NT2/D1 (cell line): ENCODE results near the gene ARHGAP10.

ENCODE experiments used
- DNase-seq: peaks from one replicate; pipeline ENCODE4 v3.0.0-alpha.2; 2011; ENCODE audit warnings: low read depth, low spot score
- H3K27me3 ChIP-seq: 2 replicates; pipeline ENCODE4 v1.6.0; 2011; ENCODE audit warnings: mild to moderate bottlenecking; ENCODE audit not compliant: insufficient read length, insufficient read depth
- H3K36me3 ChIP-seq: 2 replicates; pipeline ENCODE4 v1.6.1; 2011; ENCODE audit warnings: mild to moderate bottlenecking, low read length, mixed read lengths; ENCODE audit not compliant: insufficient read depth, insufficient read length
- H3K4me1 ChIP-seq: 2 replicates; pipeline ENCODE4 v1.5.1; 2011; ENCODE audit not compliant: insufficient read depth, insufficient read length
- H3K4me3 ChIP-seq: 2 replicates; pipeline ENCODE4 v1.5.1; 2011; ENCODE audit warnings: low read depth; ENCODE audit not compliant: insufficient read length
- H3K9ac ChIP-seq: 2 replicates; pipeline ENCODE4 v1.6.0; 2011; ENCODE audit warnings: low read depth; ENCODE audit not compliant: insufficient read length
- H3K9me3 ChIP-seq: 2 replicates; pipeline ENCODE4 v1.5.1; 2011; ENCODE audit warnings: mild to moderate bottlenecking, low read length; ENCODE audit not compliant: insufficient read depth
- SUZ12 ChIP-seq: IDR thresholded peaks from 2 replicates; pipeline ENCODE4 v1.6.1; 2011; ENCODE audit not compliant: insufficient read length, insufficient read depth; ENCODE audit errors: extremely low read depth
- YY1 ChIP-seq: IDR thresholded peaks from 2 replicates; pipeline ENCODE4 v1.6.1; 2011; ENCODE audit not compliant: insufficient read length, insufficient read depth
- ZNF274 ChIP-seq: IDR thresholded peaks from 2 replicates; pipeline ENCODE4 v1.6.1; 2011; ENCODE audit warnings: mild to moderate bottlenecking, low read depth, low read length

ARHGAP10 gene

GRCh38 chr4:147772056-147772455 lies 40.2 kb downstream of the ARHGAP10 start:
- no peak overlapping the region for H3K4me3 ChIP-seq
- no peaks in the 10 kb centered on the region for H3K4me1 ChIP-seq
- no peak overlapping the region for H3K9ac ChIP-seq
- H3K36me3 ChIP-seq, result no peaks in the 10 kb centered on the region
- H3K27me3 ChIP-seq, result no peaks in the 10 kb centered on the region
- no peaks in the 10 kb centered on the region for H3K9me3 ChIP-seq
- no peak for DNase-seq
- TF ChIP-seq YY1, result no peak
- TF ChIP-seq SUZ12, result no peak
- no peak for TF ChIP-seq ZNF274

- Histone ChIP-seq H3K9ac (no peak overlapping the region), H3K4me3 (no peak overlapping the region), H3K4me1 (no peaks in the 10 kb centered on the region), H3K36me3 (no peaks in the 10 kb centered on the region), H3K27me3 (no peaks in the 10 kb centered on the region), H3K9me3 (no peaks in the 10 kb centered on the region)
- TF ChIP-seq YY1 (no peak), SUZ12 (no peak), ZNF274 (no peak)
- no peak for DNase-seq
Observed at GRCh38 chr4:147772459-147772969, 40.6 kb downstream of the ARHGAP10 start.

- Histone ChIP-seq H3K27me3 (no peaks in the 10 kb centered on the region), H3K9ac (no peak overlapping the region), H3K4me1 (peaks cover 2% of the 10 kb centered on the region), H3K36me3 (no peaks in the 10 kb centered on the region), H3K9me3 (no peaks in the 10 kb centered on the region), H3K4me3 (no peak overlapping the region)
- no peak for DNase-seq
- TF ChIP-seq SUZ12 (no peak), YY1 (no peak), ZNF274 (no peak)
Observed at GRCh38 chr4:147773261-147774184, 41.6 kb downstream of the ARHGAP10 start.

- DNase-seq, result no peak
- TF ChIP-seq YY1 (no peak), SUZ12 (no peak), ZNF274 (no peak)
- peaks cover 2% of the 10 kb centered on the region for H3K4me1 ChIP-seq
- no peaks in the 10 kb centered on the region for H3K36me3 ChIP-seq
- H3K27me3 ChIP-seq, result no peaks in the 10 kb centered on the region
- no peak overlapping the region for H3K9ac ChIP-seq
- H3K4me3 ChIP-seq, result no peak overlapping the region
- no peaks in the 10 kb centered on the region for H3K9me3 ChIP-seq
Observed at GRCh38 chr4:147776716-147777115, 44.8 kb downstream of the ARHGAP10 start.

GRCh38 chr4:147777456-147778091 lies 45.7 kb downstream of the ARHGAP10 start:
- TF ChIP-seq YY1 (no peak), SUZ12 (no peak), ZNF274 (no peak)
- Histone ChIP-seq H3K9me3 (no peaks in the 10 kb centered on the region), H3K4me3 (no peak overlapping the region), H3K4me1 (peaks cover 2% of the 10 kb centered on the region), H3K9ac (no peak overlapping the region), H3K36me3 (no peaks in the 10 kb centered on the region), H3K27me3 (no peaks in the 10 kb centered on the region)
- DNase-seq, result no peak

- TF ChIP-seq ZNF274 (no peak), SUZ12 (no peak), YY1 (no peak)
- H3K36me3 ChIP-seq, result no peaks in the 10 kb centered on the region
- H3K4me3 ChIP-seq, result no peak overlapping the region
- no peak overlapping the region for H3K9ac ChIP-seq
- no peak for DNase-seq
- peaks cover 2% of the 10 kb centered on the region for H3K4me1 ChIP-seq
- no peaks in the 10 kb centered on the region for H3K9me3 ChIP-seq
- H3K27me3 ChIP-seq, result no peaks in the 10 kb centered on the region
Observed at GRCh38 chr4:147778942-147779341, 47.1 kb downstream of the ARHGAP10 start.

GRCh38 chr4:147779451-147779850 lies 47.6 kb downstream of the ARHGAP10 start:
- H3K4me1 ChIP-seq, result peaks cover 2% of the 10 kb centered on the region
- H3K9me3 ChIP-seq, result no peaks in the 10 kb centered on the region
- TF ChIP-seq ZNF274 (no peak), SUZ12 (no peak), YY1 (no peak)
- no peak overlapping the region for H3K4me3 ChIP-seq
- no peak for DNase-seq
- H3K27me3 ChIP-seq, result no peaks in the 10 kb centered on the region
- H3K36me3 ChIP-seq, result no peaks in the 10 kb centered on the region
- H3K9ac ChIP-seq, result no peak overlapping the region
